Thymus (tissue), 11 donors: ENCODE data around the gene OPRL1. TPM values are rescaled to one million over a fixed set of nuclear protein-coding genes. Genes with fewer than 3 reads are reported as not detected.
"Not testable (repeated sequence)": the region's sequence is repeated elsewhere in the genome, so short reads cannot be mapped to it uniquely, and the experiment has no call there.

Experiments
- DNase-seq, 9 donors: peaks; one replicate each; pipeline ENCODE4 v3.0.0-alpha.2; 2013; ENCODE audit warnings: low spot score in 9 of 9, low read depth in 6 of 9, missing footprints in 1 of 9
- H3K27ac ChIP-seq, 2 donors: one replicate each; pipeline ENCODE4 v1.5.1; 2013; ENCODE audit warnings: control low read depth in 1 of 2, low read depth in 1 of 2, low read length in 1 of 2, mild to moderate bottlenecking in 1 of 2, moderate library complexity in 1 of 2
- H3K27me3 ChIP-seq, 2 donors: one replicate each; pipeline ENCODE4 v1.5.1; 2013; ENCODE audit warnings: low read length in 1 of 2; ENCODE audit not compliant: control insufficient read depth in 2 of 2, insufficient read depth in 1 of 2
- H3K36me3 ChIP-seq, 2 donors: one replicate each; pipeline ENCODE4 v1.5.1; 2013; ENCODE audit warnings: low read length in 1 of 2, mild to moderate bottlenecking in 1 of 2, moderate library complexity in 1 of 2; ENCODE audit not compliant: control insufficient read depth in 2 of 2, insufficient read depth in 2 of 2
- H3K4me1 ChIP-seq, 2 donors: one replicate each; pipeline ENCODE4 v1.5.1; 2013; ENCODE audit warnings: low read length in 2 of 2; ENCODE audit not compliant: control insufficient read depth in 2 of 2, insufficient read depth in 2 of 2
- H3K4me3 ChIP-seq, 2 donors: one replicate each; pipeline ENCODE4 v1.5.1; 2013; ENCODE audit warnings: low read length in 2 of 2, control low read depth in 1 of 2, mild to moderate bottlenecking in 1 of 2
- H3K9me3 ChIP-seq, 2 donors: one replicate each; pipeline ENCODE4 v1.5.1; 2013; ENCODE audit warnings: low read length in 1 of 2, mild to moderate bottlenecking in 1 of 2; ENCODE audit not compliant: control insufficient read depth in 2 of 2, insufficient read depth in 1 of 2
- WGBS: extraction: QIAGEN DNeasy Blood & Tissue Kit; methylation state at CpG from one replicate; pipeline ENCODE4 v1.1.7; 2013; 5-methylcytosine and 5-hydroxymethylcytosine counted together
- polyA plus RNA-seq: library from polyadenylated mRNA; stranded (reverse); fragments of 200-250 nt; gene quantifications from one replicate; pipeline ENCODE4 v1.2.3, GENCODE V29; 2013
- total RNA-seq: library from RNA; stranded (reverse); fragments of 120-200 nt; gene quantifications from one replicate; pipeline ENCODE4 v1.2.4, GENCODE V29; 2013
- donor health status: healthy.

Gene OPRL1
- total and polyA plus RNA-seq, 2 donors, result 1.1 to 1.4 TPM

DNA sequence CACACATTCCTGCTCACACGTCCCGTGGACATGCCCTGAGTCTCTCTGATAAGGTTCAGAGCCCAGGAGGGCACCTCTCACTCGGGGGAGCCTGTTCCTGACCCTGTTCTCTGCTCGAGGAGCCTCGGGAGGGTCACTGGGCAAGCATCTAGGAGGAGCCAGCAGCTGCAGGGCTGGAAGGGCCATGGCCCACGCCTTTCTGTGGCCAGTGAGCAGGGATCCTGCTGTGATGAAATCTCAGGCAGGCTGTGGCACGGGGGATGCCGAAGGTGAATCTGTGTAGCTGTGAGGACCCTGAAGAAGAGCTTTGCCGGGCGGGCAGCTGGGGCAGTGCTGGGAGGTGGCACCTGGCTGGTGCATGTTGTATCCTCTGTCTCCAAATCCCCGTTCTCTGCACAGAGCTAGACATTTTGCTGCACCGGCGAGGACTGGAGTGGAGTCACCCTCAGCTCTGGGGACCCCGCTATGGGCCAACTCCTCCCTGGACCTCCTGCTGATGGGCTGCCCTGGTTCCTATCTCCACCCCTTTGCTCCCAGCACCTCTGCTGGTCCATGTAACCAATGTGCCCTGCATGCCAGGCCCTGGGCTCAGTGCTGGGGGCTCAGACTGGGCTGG is 34.6 kb downstream of the OPRL1 start:
- Histone ChIP-seq H3K27ac (no peak overlapping the region), H3K4me1 (peaks cover 0 to under 1% of the 10 kb centered on the region in 2 donors), H3K27me3 (no peaks in the 10 kb centered on the region), H3K36me3 (no peaks in the 10 kb centered on the region), H3K9me3 (no peaks in the 10 kb centered on the region), H3K4me3 (no peak overlapping the region)
- WGBS, result 95% methylated on average over 14 of the region's 14 CpGs
- no peak for DNase-seq

DNA sequence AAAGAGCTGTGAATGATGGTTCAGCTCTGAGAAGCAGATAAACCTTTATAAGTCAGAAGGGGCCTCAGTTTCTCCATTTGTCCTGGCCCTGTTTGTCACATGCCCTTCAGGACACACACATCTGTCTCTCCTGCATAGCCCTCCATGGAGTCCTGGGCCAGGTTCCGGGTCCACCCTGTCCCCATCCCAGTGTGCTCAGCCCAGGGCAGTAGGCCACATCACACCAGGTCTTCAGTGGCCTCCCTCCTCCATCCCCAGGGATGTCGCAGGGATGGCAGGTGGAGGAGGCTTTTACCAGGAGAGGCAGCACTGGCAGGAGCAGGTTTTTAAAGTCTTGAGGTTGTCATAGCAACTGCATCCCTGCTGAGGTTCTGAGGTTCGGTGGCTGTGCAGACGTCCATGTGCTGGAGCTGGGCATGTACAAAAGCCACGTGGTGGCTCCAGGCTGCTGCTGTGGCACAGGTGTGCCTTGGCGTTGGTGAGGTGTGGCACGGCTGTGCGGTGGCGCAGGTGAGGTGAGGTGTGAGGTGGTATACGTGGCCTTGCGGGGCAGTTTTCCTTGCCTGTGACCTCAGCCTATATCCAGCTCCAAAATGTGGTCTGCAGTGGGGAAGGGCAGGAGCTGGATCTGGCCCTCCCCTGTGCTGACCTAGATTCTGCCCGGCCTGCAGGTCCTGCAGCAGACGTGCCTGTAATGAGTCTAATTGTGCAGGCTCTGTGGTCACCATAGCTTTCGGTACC is 35.5 kb downstream of the OPRL1 start:
- 92% methylated on average over 14 of the region's 14 CpGs for WGBS
- H3K27ac ChIP-seq, result no peak overlapping the region
- no peak for DNase-seq
- H3K4me3 ChIP-seq, result no peak overlapping the region
- H3K9me3 ChIP-seq, result no peaks in the 10 kb centered on the region
- no peaks in the 10 kb centered on the region for H3K36me3 ChIP-seq
- H3K27me3 ChIP-seq, result no peaks in the 10 kb centered on the region
- H3K4me1 ChIP-seq, result peaks cover 0 to 9% of the 10 kb centered on the region in 2 donors

DNA sequence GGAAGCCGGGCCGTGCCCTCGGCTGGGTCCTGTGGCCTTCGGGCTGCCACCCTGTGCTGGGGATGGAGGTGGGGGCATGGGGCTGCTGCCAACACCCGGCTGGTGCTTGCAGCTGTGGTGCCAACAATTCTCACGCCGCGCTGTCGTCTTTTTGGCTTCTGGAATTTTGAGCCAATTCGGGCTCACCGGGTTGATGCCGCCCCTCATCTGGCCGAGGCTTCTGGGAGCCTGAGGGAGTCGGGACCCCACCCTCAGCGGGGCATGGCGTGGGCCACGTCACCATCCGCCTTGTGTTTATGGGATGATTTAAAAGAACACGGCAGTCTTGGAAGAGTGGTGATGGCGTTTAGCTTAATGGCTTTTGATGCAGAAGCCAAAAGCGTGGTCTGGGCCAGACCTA is 36.1 kb downstream of the OPRL1 start:
- DNase-seq, result no peak
- Histone ChIP-seq H3K4me1 (peaks cover 0 to 15% of the 10 kb centered on the region in 2 donors), H3K27ac (no peak overlapping the region), H3K27me3 (peaks cover 0 to 4% of the 10 kb centered on the region in 2 donors), H3K4me3 (no peak overlapping the region), H3K9me3 (no peaks in the 10 kb centered on the region), H3K36me3 (no peaks in the 10 kb centered on the region)
- 95% methylated on average over 21 of the region's 21 CpGs for WGBS

DNA sequence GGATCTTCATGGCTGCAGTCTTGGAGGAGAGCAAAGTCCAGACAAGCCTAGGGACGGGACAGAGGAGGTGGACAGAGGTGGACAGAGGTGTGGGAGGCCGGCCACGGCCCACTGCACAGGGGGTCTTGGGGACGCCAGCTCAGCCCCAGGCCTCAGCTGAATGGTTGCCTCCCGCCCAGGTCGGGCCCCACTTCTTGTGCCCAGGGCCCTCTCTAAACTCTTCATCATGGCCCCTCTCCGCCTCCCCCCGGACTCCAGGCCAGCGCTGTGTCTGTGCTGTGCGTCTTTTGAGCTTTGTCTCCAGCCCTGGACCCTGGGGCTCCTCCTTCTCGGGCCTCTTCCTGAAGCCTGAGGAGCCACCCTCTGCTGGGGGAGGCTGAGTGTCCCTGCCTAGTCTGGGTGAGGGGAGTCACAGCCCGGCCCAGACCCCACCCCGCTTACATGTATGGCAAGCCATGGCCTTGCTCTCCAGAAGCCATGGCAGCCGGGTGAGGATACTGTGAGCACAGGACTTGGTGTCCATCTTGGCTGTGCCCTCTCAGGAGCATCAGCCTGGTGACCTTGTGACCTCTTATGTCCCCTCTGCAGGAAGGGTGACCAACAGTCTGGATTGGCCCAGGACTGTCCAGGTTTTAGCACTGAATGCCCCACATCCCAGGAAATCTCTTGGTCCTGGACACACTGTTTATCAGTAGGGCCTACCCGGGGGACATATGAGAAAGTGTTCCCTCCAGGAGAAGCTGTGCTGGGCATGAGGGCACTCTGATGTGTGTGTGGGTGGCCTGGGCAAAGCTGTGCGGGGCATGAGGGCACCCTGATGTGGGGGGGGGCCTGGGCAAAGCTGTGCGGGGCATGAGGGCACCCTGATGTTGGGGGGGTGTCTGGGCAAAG is 36.9 kb downstream of the OPRL1 start:
- Histone ChIP-seq H3K9me3 (no peaks in the 10 kb centered on the region), H3K36me3 (no peaks in the 10 kb centered on the region), H3K27ac (no peak overlapping the region), H3K27me3 (peaks cover 0 to 10% of the 10 kb centered on the region in 2 donors), H3K4me1 (peaks cover 0 to 15% of the 10 kb centered on the region in 2 donors), H3K4me3 (no peak overlapping the region)
- DNase-seq, result no peak
- WGBS, result 95% methylated on average over 17 of the region's 17 CpGs

DNA sequence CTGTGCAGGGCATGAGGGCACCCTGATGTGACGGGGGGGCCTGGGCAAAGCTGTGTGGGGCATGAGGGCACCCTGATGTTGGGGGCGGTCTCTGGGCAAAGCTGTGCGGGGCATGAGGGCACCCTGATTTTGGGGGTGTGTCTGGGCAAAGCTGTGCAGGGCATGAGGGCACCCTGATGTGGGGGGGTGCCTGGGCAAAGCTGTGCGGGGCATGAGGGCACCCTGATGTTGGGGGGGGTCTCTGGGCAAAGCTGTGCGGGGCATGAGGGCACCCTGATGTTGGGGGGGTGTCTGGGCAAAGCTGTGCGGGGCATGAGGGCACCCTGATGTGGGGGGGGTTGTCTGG is 37.5 kb downstream of the OPRL1 start:
- 77% methylated on average over 6 of the region's 6 CpGs for WGBS
- Histone ChIP-seq H3K4me1 (peaks cover 0 to 15% of the 10 kb centered on the region in 2 donors), H3K27me3 (peaks cover 0 to 12% of the 10 kb centered on the region in 2 donors)
- H3K27ac ChIP-seq, H3K36me3 ChIP-seq, H3K4me3 ChIP-seq, DNase-seq, H3K9me3 ChIP-seq: not testable (repeated sequence)

DNA sequence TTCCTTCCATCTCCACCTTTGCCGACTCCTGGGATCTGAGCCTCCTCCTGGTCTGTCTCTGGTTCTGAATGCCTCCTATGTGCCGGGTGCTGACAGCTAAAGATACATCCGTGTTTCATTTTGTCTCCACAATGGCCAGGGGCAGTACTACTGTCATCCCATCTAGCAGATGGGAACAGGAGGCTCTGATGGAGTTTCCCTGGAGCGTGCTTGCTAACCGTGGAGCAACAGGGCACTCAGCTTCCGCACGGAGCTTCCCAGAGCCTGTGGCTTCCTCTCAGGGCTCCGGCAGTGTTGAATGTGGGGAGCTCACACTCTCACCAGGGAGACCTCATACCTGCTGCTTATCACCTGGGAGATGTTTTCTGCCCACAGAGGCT is 39.4 kb downstream of the OPRL1 start:
- no peak for DNase-seq
- Histone ChIP-seq H3K36me3 (no peaks in the 10 kb centered on the region), H3K4me3 (no peak overlapping the region), H3K27me3 (peaks cover 0 to 13% of the 10 kb centered on the region in 2 donors), H3K27ac (no peak overlapping the region), H3K4me1 (peaks cover 0 to 15% of the 10 kb centered on the region in 2 donors), H3K9me3 (no peaks in the 10 kb centered on the region)
- 95% methylated on average over 8 of the region's 8 CpGs for WGBS

DNA sequence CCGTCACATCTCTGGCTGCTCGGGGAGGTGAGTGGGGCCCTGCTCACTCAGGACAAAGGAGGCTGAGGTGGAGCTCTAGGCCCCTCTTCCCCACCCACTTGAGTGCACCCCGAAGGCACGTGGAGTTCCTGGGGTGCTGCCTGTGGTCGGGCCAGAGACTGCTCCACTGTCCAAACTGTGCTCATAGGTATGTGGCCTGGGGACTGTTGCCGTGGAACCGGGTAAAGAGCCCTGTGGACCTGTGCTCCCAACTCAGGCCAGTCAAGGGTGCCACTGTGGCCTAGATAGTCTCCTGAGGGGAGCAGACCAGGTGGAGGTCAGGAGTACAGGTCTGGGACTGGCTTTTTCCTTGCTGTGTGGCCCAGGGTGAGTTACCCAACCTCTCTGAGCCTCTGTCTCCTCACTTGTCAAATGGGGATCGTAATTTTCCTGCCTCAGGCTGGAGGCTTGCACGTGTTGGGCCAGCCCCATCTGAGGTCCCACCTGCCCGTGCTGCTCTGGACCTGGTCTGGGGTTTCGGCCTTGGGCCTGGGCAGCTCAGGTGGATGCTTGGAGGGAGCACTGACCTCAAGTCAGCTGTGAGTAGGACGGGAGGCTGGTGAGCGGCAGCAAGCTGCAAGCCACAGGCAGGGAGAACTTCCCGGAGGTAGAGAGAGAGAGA is 39.9 kb downstream of the OPRL1 start:
- H3K36me3 ChIP-seq, result no peaks in the 10 kb centered on the region
- no peaks in the 10 kb centered on the region for H3K9me3 ChIP-seq
- peaks cover 0 to 13% of the 10 kb centered on the region in 2 donors for H3K27me3 ChIP-seq
- peak in 1 of 9 donors; percentile 27 for DNase-seq
- H3K4me3 ChIP-seq, result no peak overlapping the region
- no peak overlapping the region for H3K27ac ChIP-seq
- 69% methylated on average over 14 of the region's 14 CpGs for WGBS
- peaks cover 0 to 15% of the 10 kb centered on the region in 2 donors for H3K4me1 ChIP-seq

DNA sequence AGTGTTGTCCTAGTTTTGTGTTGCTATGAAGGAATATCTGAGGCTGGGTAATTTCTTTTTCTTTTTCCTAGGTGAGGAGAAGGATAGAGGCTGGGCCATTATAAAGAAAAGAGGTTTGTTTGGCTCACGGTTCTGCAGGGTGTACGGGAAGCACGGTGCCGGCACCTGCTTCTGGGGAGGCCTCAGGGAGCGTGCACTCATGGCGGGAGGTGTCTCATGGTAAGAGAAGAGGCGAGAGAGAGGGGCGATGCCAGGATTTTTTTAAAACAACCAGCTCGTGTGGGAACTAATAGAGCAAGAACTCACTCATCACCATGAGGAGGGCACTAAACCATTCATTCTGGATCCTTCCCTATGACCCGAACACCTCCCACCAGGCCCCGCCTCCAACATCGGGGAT is 41.7 kb downstream of the OPRL1 start:
- WGBS, result 98% methylated on average over 12 of the region's 12 CpGs
- Histone ChIP-seq H3K27me3 (peaks cover 0 to 13% of the 10 kb centered on the region in 2 donors), H3K36me3 (no peaks in the 10 kb centered on the region), H3K4me3 (no peak overlapping the region), H3K27ac (no peak overlapping the region), H3K4me1 (peaks cover 0 to 15% of the 10 kb centered on the region in 2 donors), H3K9me3 (no peaks in the 10 kb centered on the region)
- no peak for DNase-seq
